Mesangial cell (primary cell): ENCODE results near the gene ADGRA1. TPM values are rescaled to one million over a fixed set of nuclear protein-coding genes. Genes with fewer than 3 reads are reported as not detected.

Experiments
- total RNA-seq: library from RNA; depleted of rRNA; stranded (reverse); fragments of >200 nt; gene quantifications from 2 replicates; pipeline ENCODE4 v1.2.3, GENCODE V29; 2015

Gene ADGRA1
- total RNA-seq = not detected in 2 replicates

GRCh38 chr10:133087679-133088178 is at the start of gene ADGRA1:
ADGRA1 (plus strand) TSS chr10:133087924; CDS start chr10:133088910, 986 bp downstream.

DNA sequence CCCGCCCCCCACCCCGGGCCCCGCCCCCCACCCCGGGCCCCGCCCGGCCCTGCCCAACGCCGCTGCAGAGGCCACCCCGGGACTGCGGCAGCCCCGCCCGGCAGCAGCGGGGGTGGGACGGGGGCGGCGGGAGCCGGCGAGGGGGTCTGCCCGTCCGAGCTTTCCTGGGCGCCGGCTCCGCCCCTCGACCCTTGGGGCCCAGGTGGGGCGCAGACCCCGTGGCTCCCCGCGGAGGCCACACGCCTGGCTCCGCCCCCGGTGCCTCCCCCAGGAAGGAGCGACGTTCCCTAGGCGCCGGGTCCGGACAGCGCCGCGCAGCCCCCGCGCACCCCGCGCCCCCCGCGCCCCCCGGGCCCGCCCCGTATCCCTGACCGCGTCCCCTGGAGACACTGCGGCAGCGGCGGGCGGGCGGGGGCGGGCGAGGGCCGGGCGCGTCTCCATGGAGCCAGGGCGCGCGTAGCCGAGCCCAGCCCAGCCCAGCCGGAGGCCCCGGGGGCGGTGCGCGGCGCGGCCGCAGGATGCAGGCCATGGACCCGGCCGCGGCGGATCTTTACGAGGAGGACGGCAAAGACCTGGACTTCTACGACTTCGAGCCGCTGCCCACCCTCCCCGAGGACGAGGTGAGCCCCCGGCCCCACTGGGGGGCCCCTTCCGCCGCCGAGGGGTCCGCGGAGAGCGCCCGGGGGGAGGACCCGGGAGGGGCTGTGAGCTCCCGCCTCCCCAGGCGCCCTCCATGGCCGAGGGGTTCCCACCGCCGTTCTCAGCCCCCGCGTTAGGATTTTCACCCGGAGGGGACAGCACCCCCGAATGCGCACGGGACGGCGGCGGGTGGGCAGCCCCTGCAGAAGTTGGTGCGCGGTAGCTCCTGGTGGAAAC is 72.5 kb downstream of the ADGRA1 start, which contains the start of gene KNDC1:
KNDC1 (plus strand) TSS at position 270 of the 876 bp plus-strand sequence; CDS start at position 519, 249 bp downstream.

Other genes starting within 250 kb of the ADGRA1 start
- 1.8 and 2.3 TPM in 2 replicates for gene CFAP46, start 145.4 kb upstream of the ADGRA1 start, total RNA-seq
- gene KNDC1, start 72.3 kb downstream of the ADGRA1 start, total RNA-seq = 0.16 TPM in 1 of 2 replicates, not detected in the other
- not detected in 2 replicates for gene UTF1, start 142.3 kb downstream of the ADGRA1 start, total RNA-seq
- gene VENTX, start 149.9 kb downstream of the ADGRA1 start, total RNA-seq = not detected in 2 replicates
- gene ADAM8, start 188.9 kb downstream of the ADGRA1 start, total RNA-seq = 0.81 and 1.9 TPM in 2 replicates
- gene TUBGCP2, start 220.9 kb downstream of the ADGRA1 start, total RNA-seq = 64.0 and 67.5 TPM in 2 replicates
- gene ZNF511, start 221.0 kb downstream of the ADGRA1 start, total RNA-seq = 31.4 and 63.9 TPM in 2 replicates
- gene CALY, start 249.0 kb downstream of the ADGRA1 start, total RNA-seq = 1.9 TPM in 1 of 2 replicates, not detected in the other